GM18526 (cell line): ENCODE data around the gene ADGRG3.

ENCODE experiments used
- POLR2A ChIP-seq: IDR thresholded peaks from 3 replicates; pipeline ENCODE4 v1.6.1; 2011; ENCODE audit not compliant: insufficient read length; ENCODE audit errors: extremely low read depth

The ADGRG3 gene

GRCh38 chr16:57688987-57689761, 21.1 kb downstream of the ADGRG3 start:
- no peak for TF ChIP-seq POLR2A

- no peak for TF ChIP-seq POLR2A
These were observed 21.9 kb downstream of the ADGRG3 start for GRCh38 chr16:57689762-57690558.

GRCh38 chr16:57690782-57691471, 22.8 kb downstream of the ADGRG3 start:
- no peak for TF ChIP-seq POLR2A

GRCh38 chr16:57692636-57693035, 24.5 kb downstream of the ADGRG3 start:
- no peak for TF ChIP-seq POLR2A

- TF ChIP-seq POLR2A: no peak
These were observed 25.4 kb downstream of the ADGRG3 start for GRCh38 chr16:57693550-57693949.

DNA sequence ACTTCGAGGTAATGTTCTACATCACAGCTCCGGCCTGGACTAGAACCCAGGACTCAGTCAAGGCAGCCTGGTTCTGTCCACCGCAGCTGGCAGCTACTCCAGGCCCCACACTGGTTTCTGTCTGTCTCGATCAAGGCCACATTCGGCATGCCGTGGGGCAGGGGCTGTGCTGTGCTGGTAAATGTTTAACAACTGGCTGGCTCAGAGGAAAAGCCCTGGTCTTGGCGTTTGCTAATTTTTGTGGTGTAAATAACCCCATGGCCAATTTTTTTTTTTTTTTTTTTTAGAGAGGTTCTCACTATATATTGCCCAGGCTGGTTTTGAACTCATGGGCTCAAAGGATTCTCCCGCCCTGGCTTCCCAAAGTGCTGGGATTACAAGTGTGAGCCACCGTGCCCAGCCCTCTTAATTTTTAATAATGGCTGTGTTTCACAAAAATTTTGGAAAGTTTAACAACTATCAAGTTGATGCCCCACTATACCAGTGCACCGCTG, 26.2 kb downstream of the ADGRG3 start:
- TF ChIP-seq POLR2A: no peak

DNA sequence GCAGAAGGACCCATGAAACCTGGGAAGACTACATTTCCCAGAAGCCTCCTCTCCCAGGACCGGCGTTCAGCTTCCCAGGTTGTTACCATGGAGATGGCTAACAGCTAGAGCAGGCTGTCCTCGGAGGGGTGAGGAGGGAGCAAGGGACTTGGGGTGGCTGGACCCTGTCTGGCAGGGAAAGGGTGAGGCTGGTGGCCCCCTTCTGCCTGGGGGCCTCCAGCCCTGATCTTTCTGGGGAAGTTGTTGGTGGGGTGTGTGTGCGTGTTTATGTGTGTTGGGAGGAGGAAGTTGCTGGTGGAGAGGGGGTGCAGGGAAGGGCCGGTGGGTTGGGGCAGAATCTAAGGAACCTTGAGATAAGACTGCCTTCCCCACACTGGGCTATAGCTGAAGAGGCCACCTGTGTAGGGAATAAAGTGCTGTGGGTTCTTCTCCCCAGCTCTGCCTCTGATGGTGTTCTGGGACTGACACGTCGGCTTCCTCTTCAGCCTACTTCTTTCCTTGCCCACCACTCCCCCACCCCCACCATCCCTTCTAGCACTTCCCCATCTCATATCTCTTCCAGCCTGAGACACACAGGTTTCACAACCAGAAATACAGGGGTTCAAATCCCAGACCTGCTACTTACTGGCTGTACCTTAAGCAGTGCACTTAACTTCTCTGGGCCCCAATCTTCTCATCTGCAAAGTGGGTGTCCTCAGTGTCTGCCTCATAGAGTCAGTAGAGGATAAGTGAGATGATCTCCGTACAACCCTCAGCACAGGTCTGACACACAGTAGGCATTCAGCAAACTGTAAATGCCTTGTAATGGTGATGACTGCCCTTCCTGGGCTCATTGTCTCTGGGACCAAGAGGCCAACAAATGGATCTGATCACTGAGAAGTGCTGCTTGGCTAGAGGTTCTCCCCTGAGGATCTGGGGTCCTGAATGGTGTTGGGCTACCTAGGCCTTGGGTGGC, 26.9 kb downstream of the ADGRG3 start, which contains the start of gene DRC7:
Gene DRC7, plus strand, starts transcription at position 82 of the 955 bp plus-strand sequence. CDS start 3,144 bp downstream, outside the sequence.
- TF ChIP-seq POLR2A: no peak

DNA sequence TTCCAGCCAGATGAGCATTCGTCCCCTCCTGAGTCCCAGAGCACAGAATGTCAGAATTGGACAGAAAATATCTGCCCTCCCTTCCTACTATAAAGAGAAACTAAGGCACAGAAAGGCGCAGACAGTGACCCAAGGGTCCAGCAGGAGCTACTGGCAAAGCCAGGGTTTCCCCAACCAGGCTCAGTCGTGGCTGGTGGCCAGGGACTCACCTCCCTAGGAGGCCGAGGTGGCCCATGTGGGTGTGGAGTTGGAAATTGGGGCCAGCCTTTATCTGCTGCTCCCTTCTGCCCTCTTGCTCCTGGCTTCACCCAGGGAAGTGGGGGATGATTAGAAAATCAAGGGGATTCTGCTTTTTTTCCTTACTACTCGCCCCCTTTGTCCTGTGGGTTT, 27.6 kb downstream of the ADGRG3 start:
- no peak for TF ChIP-seq POLR2A

DNA sequence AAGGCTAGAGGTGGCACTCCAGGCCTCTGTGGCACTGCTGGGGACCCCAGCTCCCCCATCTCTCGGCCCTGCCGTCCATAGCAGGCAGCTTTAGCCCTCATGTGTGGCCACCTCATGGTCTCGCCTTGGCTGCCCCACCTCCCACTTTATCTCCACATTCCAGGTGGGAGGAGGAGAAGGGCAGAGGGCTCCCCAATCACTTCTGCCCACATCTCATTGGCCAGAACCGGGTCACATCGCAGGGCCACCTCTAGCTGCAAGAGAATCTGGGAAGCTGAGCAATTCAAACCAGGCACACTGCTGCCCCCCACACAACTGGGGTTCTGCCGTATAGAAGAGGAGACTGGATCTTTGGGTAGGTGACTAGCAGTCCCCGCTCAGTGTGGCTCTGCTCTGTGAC, 28.1 kb downstream of the ADGRG3 start:
- no peak for TF ChIP-seq POLR2A

GRCh38 chr16:57697896-57698537, 29.9 kb downstream of the ADGRG3 start:
- TF ChIP-seq POLR2A: no peak

GRCh38 chr16:57698812-57699405, 30.8 kb downstream of the ADGRG3 start:
- TF ChIP-seq POLR2A: no peak

GRCh38 chr16:57699481-57699880, 31.4 kb downstream of the ADGRG3 start:
- no peak for TF ChIP-seq POLR2A

- TF ChIP-seq POLR2A: no peak
These were observed 31.8 kb downstream of the ADGRG3 start for GRCh38 chr16:57699899-57700298.
